Measurements from ENCODE around the gene SH3PXD2B. TPM values are rescaled to one million over a fixed set of nuclear protein-coding genes. Genes with fewer than 3 reads are reported as not detected.

Gene SH3PXD2B
- total RNA-seq, 1 experiment from 2014 or later = 12.9 TPM

DNA sequence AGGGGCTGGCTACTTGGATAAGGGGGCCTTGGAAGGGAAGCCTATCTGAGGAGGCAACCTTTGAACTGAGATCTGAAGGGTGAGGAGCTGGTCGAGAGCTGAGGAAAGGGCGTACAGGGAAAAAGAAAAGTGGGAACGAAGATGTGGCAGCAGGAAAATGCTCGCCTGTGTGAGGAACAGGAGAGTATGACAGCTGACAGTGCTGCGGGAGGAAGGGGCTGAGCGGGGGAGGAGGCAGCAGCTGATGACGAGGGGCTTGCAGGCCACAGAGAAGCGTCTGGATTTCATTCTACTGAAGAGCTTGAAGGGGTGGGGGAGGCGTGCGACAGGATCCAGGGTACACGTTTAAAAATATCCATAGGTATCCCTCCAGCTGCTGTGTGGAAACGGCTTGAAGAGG lies 28.9 kb downstream of the SH3PXD2B start:
- Histone ChIP-seq H3K9me3 (no peaks in the 10 kb centered on the region), H3K4me3 (ENCODE audit: low read depth, low read length) (no peak overlapping the region), H3K27me3 (replicated peaks; ENCODE audit: control insufficient read depth, insufficient read depth, low read length) (no peaks in the 10 kb centered on the region), H3K4me1 (no peaks in the 10 kb centered on the region), H3K36me3 (ENCODE audit: control insufficient read depth, insufficient read depth, low read length) (no peaks in the 10 kb centered on the region)
- DNase-seq = no peak
- ChIA-PET POLR2A (no interaction called here), CTCF (interaction anchor here (0.6 kb wide), 1 partner anchor 222 kb away, joined by 5 read pairs; no protein-coding TSS in a partner anchor)
- Mint-ChIP-seq H3K4me3 (ENCODE audit: unreplicated experiment) (no peak overlapping the region), H3K36me3 (ENCODE audit: insufficient read depth, unreplicated experiment) (peaks cover 3% of the 10 kb centered on the region), H3K9me3 (ENCODE audit: unreplicated experiment) (no peaks in the 10 kb centered on the region), H3K27me3 (ENCODE audit: insufficient read depth, unreplicated experiment) (no peaks in the 10 kb centered on the region), H3K4me1 (ENCODE audit: low read depth, unreplicated experiment) (peaks cover 5% of the 10 kb centered on the region), H3K27ac (ENCODE audit: unreplicated experiment) (no peak overlapping the region)
- intact Hi-C loops (cut with micrococcal nuclease; ENCODE audit: unreplicated experiment) = no loop called here
- no TSS peak for BruUV-seq (replicated peaks)
- TF ChIP-seq, protein P1, sequence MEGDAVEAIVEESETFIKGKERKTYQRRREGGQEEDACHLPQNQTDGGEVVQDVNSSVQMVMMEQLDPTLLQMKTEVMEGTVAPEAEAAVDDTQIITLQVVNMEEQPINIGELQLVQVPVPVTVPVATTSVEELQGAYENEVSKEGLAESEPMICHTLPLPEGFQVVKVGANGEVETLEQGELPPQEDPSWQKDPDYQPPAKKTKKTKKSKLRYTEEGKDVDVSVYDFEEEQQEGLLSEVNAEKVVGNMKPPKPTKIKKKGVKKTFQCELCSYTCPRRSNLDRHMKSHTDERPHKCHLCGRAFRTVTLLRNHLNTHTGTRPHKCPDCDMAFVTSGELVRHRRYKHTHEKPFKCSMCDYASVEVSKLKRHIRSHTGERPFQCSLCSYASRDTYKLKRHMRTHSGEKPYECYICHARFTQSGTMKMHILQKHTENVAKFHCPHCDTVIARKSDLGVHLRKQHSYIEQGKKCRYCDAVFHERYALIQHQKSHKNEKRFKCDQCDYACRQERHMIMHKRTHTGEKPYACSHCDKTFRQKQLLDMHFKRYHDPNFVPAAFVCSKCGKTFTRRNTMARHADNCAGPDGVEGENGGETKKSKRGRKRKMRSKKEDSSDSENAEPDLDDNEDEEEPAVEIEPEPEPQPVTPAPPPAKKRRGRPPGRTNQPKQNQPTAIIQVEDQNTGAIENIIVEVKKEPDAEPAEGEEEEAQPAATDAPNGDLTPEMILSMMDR (IDR thresholded peaks at IDR 0.05; ENCODE audit: insufficient read depth in 1 of 2, low read depth in 1 of 2, low read length in 1 of 2, severe bottlenecking in 1 of 2, unreplicated experiment in 1 of 2) = no peak

DNA sequence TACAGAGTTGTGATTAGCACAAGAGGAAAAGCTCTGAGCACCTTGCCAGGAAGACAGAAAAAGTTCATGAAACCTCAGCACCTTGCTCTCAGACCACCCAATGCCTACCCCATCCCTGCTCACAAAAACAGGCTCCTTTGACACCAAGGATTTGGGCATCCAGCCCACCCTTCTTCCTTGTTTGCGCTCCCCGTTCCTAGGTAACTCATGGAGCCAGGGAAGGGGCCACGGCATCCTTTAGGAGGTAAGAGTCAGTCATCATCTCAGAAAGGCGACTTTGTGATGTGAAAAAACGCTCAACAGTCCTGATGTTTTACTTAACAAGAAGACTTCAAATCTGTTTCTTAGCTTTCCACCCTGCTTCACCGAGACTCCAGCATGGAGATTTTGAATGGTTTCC lies 29.5 kb downstream of the SH3PXD2B start:
- ChIA-PET CTCF (no interaction called here), POLR2A (no interaction called here)
- no peaks in the 10 kb centered on the region for H3K36me3 ChIP-seq (ENCODE audit: control insufficient read depth, insufficient read depth, low read length)
- H3K4me1 ChIP-seq = no peaks in the 10 kb centered on the region
- H3K4me3 Mint-ChIP-seq (ENCODE audit: unreplicated experiment) = no peak overlapping the region
- no peaks in the 10 kb centered on the region for H3K27me3 Mint-ChIP-seq (ENCODE audit: insufficient read depth, unreplicated experiment)
- H3K9me3 ChIP-seq = no peaks in the 10 kb centered on the region
- TF ChIP-seq, protein P1 (IDR thresholded peaks at IDR 0.05; ENCODE audit: insufficient read depth in 1 of 2, low read depth in 1 of 2, low read length in 1 of 2, severe bottlenecking in 1 of 2, unreplicated experiment in 1 of 2) = no peak
- no peak for DNase-seq
- peaks cover 6% of the 10 kb centered on the region for H3K36me3 Mint-ChIP-seq (ENCODE audit: insufficient read depth, unreplicated experiment)
- H3K27ac Mint-ChIP-seq (ENCODE audit: unreplicated experiment) = no peak overlapping the region
- H3K27me3 ChIP-seq (replicated peaks; ENCODE audit: control insufficient read depth, insufficient read depth, low read length) = no peaks in the 10 kb centered on the region
- intact Hi-C loops (cut with micrococcal nuclease; ENCODE audit: unreplicated experiment) = no loop called here
- no peak overlapping the region for H3K4me3 ChIP-seq (ENCODE audit: low read depth, low read length)
- BruUV-seq (replicated peaks) = no TSS peak
- H3K4me1 Mint-ChIP-seq (ENCODE audit: low read depth, unreplicated experiment) = peaks cover 11% of the 10 kb centered on the region
- H3K9me3 Mint-ChIP-seq (ENCODE audit: unreplicated experiment) = no peaks in the 10 kb centered on the region

DNA sequence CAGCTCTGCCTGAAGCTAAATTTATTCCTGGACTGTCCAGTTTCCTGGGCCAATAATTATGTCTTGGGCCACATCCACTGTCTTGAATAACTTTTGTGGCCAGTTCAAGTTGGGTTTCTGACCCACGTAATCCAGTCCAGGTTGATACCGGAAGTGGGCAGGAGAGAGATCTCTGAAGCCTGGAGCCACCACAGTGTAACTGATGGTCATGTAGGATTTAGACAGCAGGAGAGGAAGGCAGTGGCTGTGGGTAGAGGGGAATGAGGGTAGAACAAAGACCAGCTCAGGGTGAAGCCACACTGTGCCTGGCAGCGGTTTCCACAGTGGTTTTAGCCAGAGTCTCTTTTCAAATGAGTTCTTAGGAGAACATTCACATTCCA lies 30.2 kb downstream of the SH3PXD2B start:
- H3K36me3 ChIP-seq (ENCODE audit: control insufficient read depth, insufficient read depth, low read length) = no peaks in the 10 kb centered on the region
- DNase-seq = no peak
- Mint-ChIP-seq H3K36me3 (ENCODE audit: insufficient read depth, unreplicated experiment) (peaks cover 6% of the 10 kb centered on the region), H3K4me3 (ENCODE audit: unreplicated experiment) (no peak overlapping the region), H3K9me3 (ENCODE audit: unreplicated experiment) (no peaks in the 10 kb centered on the region), H3K27me3 (ENCODE audit: insufficient read depth, unreplicated experiment) (no peaks in the 10 kb centered on the region), H3K27ac (ENCODE audit: unreplicated experiment) (no peak overlapping the region), H3K4me1 (ENCODE audit: low read depth, unreplicated experiment) (peaks cover 11% of the 10 kb centered on the region)
- H3K9me3 ChIP-seq = no peaks in the 10 kb centered on the region
- no TSS peak for BruUV-seq (replicated peaks)
- TF ChIP-seq, protein P1 (IDR thresholded peaks at IDR 0.05; ENCODE audit: insufficient read depth in 1 of 2, low read depth in 1 of 2, low read length in 1 of 2, severe bottlenecking in 1 of 2, unreplicated experiment in 1 of 2) = no peak
- CTCF ChIA-PET = no interaction called here
- no peaks in the 10 kb centered on the region for H3K4me1 ChIP-seq
- no peak overlapping the region for H3K4me3 ChIP-seq (ENCODE audit: low read depth, low read length)
- intact Hi-C loops (cut with micrococcal nuclease; ENCODE audit: unreplicated experiment) = no loop called here
- POLR2A ChIA-PET = no interaction called here
- H3K27me3 ChIP-seq (replicated peaks; ENCODE audit: control insufficient read depth, insufficient read depth, low read length) = no peaks in the 10 kb centered on the region
